SU-DHL-6 (cell line): ENCODE results near the gene KRTAP10-8.

Source experiments
- CTCF ChIP-seq: fragments of 200-600 bp; sonication (generic); IDR thresholded peaks from one replicate; pipeline ENCODE4 v1.5.1; 2017; ENCODE audit warnings: antibody characterized with exemption, mild to moderate bottlenecking, low read length, moderate library complexity; ENCODE audit not compliant: insufficient read depth, poor library complexity, severe bottlenecking
- EZH2phosphoT487 ChIP-seq: fragments of 200-600 bp; sonication (generic), shearing (Covaris generic); conservative IDR thresholded peaks from 2 replicates; pipeline ENCODE4 v1.6.1; 2018; ENCODE audit warnings: mild to moderate bottlenecking, antibody characterized with exemption, low read length, moderate library complexity, mixed read lengths

- TF ChIP-seq CTCF (no peak), EZH2phosphoT487 (no peak)
Measured at GRCh38 chr21:44649521-44650100, 37.7 kb downstream of the KRTAP10-8 start.
